Esophagus squamous epithelium (tissue), 4 donors: Measurements from ENCODE around the gene IL18RAP.

Experiments used
- POLR2A ChIP-seq, 4 donors: fragments of 450-650 bp; IDR thresholded peaks; one replicate each; pipeline ENCODE4 v1.6.1; 2017; ENCODE audit warnings: antibody characterized with exemption in 4 of 4, mild to moderate bottlenecking in 4 of 4, moderate library complexity in 3 of 4
- TF ChIP-seq, protein P1 (sequence below), 6 experiments: fragments of 450-650 bp in 4 of 6; fragments of 200-600 bp in 2 of 6; sonication (generic) in 2 of 6; IDR thresholded peaks; one replicate each; pipeline ENCODE4 v1.5.1; 2016 to 2019; ENCODE audit warnings: antibody characterized with exemption in 6 of 6, mild to moderate bottlenecking in 4 of 6, moderate library complexity in 4 of 6

DNA sequence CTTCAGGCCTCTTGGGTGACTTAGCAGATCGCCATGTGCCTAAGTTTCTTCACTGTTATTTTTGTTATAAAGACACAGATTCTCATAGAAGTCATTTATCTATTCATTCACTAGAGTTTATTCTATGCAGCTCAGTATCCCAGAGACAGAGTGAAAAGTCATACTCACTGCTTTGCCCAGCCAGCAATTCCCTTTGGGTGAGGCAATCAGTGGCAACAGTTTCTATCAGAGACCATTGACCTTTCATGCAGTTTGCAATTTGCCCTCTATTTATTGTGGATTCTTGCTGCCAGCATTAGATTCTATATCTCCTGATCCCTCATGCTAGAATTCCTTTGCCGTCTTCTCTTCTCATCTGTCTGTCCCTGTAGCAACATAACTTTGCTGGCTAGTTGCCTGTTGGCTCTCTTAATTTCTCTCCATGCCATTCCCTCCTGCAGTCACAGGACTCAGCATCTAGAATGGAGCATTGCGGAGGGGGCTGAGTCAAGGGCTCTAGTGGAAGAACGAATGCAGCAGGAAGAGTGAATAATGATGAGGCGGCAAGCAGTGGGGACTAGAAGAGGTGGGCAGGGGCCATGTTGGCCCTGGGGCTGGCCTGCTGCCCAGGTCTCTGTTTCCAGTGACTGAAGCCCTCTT is 62.3 kb downstream of the IL18RAP start:
- TF ChIP-seq, protein P1, sequence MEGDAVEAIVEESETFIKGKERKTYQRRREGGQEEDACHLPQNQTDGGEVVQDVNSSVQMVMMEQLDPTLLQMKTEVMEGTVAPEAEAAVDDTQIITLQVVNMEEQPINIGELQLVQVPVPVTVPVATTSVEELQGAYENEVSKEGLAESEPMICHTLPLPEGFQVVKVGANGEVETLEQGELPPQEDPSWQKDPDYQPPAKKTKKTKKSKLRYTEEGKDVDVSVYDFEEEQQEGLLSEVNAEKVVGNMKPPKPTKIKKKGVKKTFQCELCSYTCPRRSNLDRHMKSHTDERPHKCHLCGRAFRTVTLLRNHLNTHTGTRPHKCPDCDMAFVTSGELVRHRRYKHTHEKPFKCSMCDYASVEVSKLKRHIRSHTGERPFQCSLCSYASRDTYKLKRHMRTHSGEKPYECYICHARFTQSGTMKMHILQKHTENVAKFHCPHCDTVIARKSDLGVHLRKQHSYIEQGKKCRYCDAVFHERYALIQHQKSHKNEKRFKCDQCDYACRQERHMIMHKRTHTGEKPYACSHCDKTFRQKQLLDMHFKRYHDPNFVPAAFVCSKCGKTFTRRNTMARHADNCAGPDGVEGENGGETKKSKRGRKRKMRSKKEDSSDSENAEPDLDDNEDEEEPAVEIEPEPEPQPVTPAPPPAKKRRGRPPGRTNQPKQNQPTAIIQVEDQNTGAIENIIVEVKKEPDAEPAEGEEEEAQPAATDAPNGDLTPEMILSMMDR (IDR thresholded peaks at IDR 0.05) = no peak
- no peak for TF ChIP-seq POLR2A (IDR thresholded peaks at IDR 0.05)
